Thoracic aorta (tissue), 2 donors: ENCODE measurements around the gene OTX2. TPM values are rescaled to one million over a fixed set of nuclear protein-coding genes. Genes with fewer than 3 reads are reported as not detected.

Experiments used
- ATAC-seq: fragments of 150-250 bp; one replicate; pipeline ENCODE4 v1.8.0; 2017; ENCODE audit warnings: low read depth; ENCODE audit not compliant: insufficient number of reproducible peaks, low FRiP score
- DNase-seq: peaks from one replicate; pipeline ENCODE4 v3.0.0-alpha.2; 2020; ENCODE audit warnings: low spot score
- H3K27ac ChIP-seq, 2 donors: fragments of 200-600 bp; sonication (generic); 1 replicate in 1 of 2; 2 replicates in 1 of 2; pipeline ENCODE4 v1.5.1; 2016; ENCODE audit warnings: mild to moderate bottlenecking in 2 of 2, moderate library complexity in 2 of 2
- H3K27me3 ChIP-seq: fragments of 200-600 bp; sonication (generic); replicated peaks from 2 replicates; pipeline ENCODE4 v1.6.0; 2016; ENCODE audit warnings: mild to moderate bottlenecking; ENCODE audit not compliant: insufficient read depth
- H3K36me3 ChIP-seq: fragments of 200-600 bp; sonication (generic); one replicate; pipeline ENCODE4 v1.5.1; 2016
- H3K4me1 ChIP-seq, 2 donors: fragments of 200-600 bp; sonication (generic); 1 replicate in 1 of 2; 2 replicates in 1 of 2; pipeline versions ENCODE4 v1.5.1 to v1.6.0; 2016; ENCODE audit warnings: low read depth in 2 of 2, mild to moderate bottlenecking in 1 of 2; ENCODE audit not compliant: control insufficient read depth in 1 of 2
- H3K4me3 ChIP-seq: fragments of 200-600 bp; sonication (generic); 2 replicates; pipeline ENCODE4 v1.5.1; 2016; ENCODE audit warnings: mild to moderate bottlenecking
- H3K9me3 ChIP-seq: fragments of 200-600 bp; sonication (generic); 2 replicates; pipeline ENCODE4 v1.5.1; 2016
- total RNA-seq, 2 donors: library from RNA; depleted of rRNA; stranded (reverse); fragments of >200 nt; gene quantifications; one replicate each; pipeline versions ENCODE4 v1.1.0 to v1.2.3, GENCODE V29; 2016
- TF ChIP-seq, protein P1 (sequence below): fragments of 200-600 bp; sonication (generic); IDR thresholded peaks from one replicate; pipeline ENCODE4 v1.5.1; 2019; ENCODE audit warnings: antibody characterized with exemption

Gene OTX2
- total RNA-seq, 2 donors from 2014 or later, result not detected

DNA sequence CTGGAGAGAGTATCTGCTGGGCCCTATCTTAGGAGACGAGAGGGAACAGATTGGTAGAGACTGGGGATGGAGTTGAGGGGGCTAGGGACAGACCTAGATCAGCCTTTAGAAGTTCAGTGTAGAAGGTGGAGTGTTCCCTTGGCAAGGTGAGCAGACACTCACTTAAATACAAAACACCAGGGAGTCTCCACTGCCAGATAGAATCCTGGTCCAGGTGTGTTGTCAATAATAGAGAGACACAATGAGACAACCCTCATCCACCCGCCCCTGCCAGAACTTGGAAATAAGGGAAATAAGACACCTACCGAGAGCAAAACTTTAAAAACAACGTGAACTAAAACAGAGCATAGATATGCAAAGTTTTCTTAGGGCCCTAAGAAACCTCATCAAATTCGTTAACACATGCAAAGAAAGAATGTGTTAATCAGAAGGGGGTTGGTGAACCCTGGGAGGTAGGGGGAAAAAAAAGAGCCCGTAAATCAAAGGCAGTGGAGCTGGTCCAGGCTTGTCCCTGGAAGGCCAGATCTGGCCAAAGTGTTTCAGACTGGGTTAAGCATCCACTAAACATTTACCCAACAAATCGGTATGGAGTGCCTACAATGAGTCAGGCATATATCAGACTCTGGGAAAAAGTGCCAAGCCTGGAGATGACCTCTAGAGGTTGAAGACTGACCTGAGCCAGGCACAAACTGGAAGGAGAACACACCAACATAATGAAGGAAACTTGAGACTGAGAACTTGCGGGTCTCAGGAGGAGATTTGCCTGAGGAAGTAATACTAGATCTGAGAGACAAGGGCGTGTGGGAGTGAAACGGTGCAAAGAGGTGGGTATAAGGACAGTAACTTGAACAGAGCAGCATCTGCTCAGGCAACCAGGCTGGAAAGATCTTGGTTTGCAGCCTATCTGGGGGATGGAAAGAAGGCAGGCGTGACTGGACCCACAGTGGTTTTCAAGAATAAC is 37.0 kb upstream of the OTX2 start:
- no peaks in the 10 kb centered on the region for H3K9me3 ChIP-seq
- DNase-seq, result no peak
- no peaks in the 10 kb centered on the region for H3K4me1 ChIP-seq
- no peak overlapping the region for H3K4me3 ChIP-seq
- TF ChIP-seq, protein P1, sequence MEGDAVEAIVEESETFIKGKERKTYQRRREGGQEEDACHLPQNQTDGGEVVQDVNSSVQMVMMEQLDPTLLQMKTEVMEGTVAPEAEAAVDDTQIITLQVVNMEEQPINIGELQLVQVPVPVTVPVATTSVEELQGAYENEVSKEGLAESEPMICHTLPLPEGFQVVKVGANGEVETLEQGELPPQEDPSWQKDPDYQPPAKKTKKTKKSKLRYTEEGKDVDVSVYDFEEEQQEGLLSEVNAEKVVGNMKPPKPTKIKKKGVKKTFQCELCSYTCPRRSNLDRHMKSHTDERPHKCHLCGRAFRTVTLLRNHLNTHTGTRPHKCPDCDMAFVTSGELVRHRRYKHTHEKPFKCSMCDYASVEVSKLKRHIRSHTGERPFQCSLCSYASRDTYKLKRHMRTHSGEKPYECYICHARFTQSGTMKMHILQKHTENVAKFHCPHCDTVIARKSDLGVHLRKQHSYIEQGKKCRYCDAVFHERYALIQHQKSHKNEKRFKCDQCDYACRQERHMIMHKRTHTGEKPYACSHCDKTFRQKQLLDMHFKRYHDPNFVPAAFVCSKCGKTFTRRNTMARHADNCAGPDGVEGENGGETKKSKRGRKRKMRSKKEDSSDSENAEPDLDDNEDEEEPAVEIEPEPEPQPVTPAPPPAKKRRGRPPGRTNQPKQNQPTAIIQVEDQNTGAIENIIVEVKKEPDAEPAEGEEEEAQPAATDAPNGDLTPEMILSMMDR, result no peak
- H3K27me3 ChIP-seq, result no peaks in the 10 kb centered on the region
- no peak for ATAC-seq
- no peak overlapping the region for H3K27ac ChIP-seq
- H3K36me3 ChIP-seq, result no peaks in the 10 kb centered on the region

DNA sequence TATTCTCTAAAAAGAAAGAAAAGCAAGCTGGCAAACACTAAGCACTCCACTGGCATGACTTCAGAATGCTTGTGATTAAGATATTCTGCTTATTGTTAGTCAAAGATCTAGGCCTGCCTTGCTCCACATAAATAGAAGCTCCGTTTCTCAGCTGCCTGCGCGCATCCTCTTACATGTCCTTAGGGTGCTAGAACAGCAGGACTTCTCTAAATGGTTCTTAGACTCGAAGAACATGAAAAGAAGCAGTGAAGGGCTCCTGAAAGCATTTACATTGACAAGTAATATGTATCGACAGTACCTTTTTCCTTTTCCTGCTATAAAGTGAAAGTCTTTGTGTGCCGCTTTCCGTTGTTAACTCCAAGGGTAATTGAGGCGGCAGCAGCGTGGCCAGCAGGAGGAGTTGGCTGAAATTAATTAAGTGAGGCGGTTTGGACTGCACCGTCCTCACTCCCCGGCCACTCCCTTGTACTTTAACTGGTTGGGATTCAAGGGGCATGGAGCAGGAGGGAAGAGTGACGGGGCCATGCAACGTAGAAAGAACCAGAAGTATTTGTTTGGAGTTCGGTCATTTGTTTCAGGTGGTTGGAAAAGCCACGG is 34.2 kb upstream of the OTX2 start:
- H3K4me3 ChIP-seq, result no peak overlapping the region
- H3K27ac ChIP-seq, result no peak overlapping the region
- no peaks in the 10 kb centered on the region for H3K36me3 ChIP-seq
- no peaks in the 10 kb centered on the region for H3K27me3 ChIP-seq
- DNase-seq (no peak), ATAC-seq (no peak)
- no peaks in the 10 kb centered on the region for H3K4me1 ChIP-seq
- H3K9me3 ChIP-seq, result no peaks in the 10 kb centered on the region
- TF ChIP-seq, protein P1, result no peak

DNA sequence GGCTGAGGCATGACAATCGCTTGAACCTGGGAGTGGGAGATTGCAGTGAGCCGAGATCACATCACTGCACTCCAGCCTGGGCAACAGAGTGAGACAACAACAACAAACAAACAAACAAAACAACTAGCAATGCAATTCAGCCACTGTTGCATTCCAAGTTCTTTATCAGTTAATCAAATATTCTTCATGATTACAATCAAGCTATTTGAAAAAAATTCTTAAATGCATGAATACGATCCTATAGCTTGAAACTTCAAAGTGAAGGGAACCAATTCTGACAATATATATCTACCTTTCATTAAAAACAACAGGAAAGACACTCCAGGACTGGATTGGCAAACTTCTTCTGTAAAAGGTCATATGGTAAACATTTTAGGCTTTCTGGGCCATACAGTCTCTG is 31.3 kb upstream of the OTX2 start:
- Histone ChIP-seq H3K27me3 (no peaks in the 10 kb centered on the region), H3K4me1 (no peaks in the 10 kb centered on the region), H3K27ac (no peak overlapping the region), H3K9me3 (no peaks in the 10 kb centered on the region), H3K36me3 (no peaks in the 10 kb centered on the region), H3K4me3 (no peak overlapping the region)
- DNase-seq (no peak), ATAC-seq (no peak)
- TF ChIP-seq, protein P1, result no peak

DNA sequence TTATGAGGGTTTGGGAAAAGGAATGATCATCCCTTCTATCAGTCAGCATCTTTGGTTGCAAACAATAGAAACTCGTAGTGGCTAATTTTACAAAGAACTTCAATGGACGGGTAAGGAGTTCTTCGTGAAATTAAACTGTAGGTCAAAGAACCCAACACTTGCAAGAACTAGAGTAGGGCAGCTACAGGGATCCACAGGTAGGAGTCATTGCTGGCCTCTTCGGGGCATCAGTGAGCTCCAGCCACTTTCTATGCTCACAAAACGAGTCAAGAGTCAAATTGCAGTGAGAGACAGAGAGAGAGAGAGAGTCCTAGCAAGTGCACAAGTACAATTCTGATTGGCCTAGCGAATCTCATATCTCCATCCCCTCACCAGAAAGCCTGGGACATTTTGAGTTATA is 29.9 kb upstream of the OTX2 start:
- ATAC-seq, result no peak
- H3K36me3 ChIP-seq, result no peaks in the 10 kb centered on the region

DNA sequence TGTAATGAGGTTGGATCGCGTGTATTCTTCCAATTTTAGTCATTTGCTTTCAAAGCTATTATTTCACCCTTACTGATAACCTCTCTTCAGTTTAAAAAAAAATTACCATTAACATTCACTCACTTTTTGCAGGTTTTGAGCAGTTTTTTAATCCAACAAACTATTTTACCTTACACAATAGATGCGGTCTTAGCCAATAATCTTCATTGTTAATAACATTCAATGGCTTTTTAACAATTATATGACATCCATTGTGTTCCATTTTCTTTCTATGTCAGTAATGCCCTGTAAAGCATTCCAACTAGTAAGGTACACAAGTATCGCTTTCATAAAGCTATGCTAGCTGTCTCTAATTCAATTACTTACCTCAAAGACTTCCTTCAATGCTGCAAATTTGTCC is 18.9 kb upstream of the OTX2 start:
- ATAC-seq, result no peak
- Histone ChIP-seq H3K27me3 (no peaks in the 10 kb centered on the region), H3K27ac (no peak overlapping the region), H3K4me3 (no peak overlapping the region), H3K36me3 (no peaks in the 10 kb centered on the region), H3K9me3 (no peaks in the 10 kb centered on the region), H3K4me1 (no peaks in the 10 kb centered on the region)
- no peak for DNase-seq
- TF ChIP-seq, protein P1, result no peak

More for the DNA sequence above, 29.9 kb upstream of the OTX2 start:
- DNase-seq, result no peak
- no peak overlapping the region for H3K4me3 ChIP-seq
- no peaks in the 10 kb centered on the region for H3K27me3 ChIP-seq
- H3K27ac ChIP-seq, result no peak overlapping the region
- no peaks in the 10 kb centered on the region for H3K9me3 ChIP-seq
- TF ChIP-seq, protein P1, result no peak
- H3K4me1 ChIP-seq, result no peaks in the 10 kb centered on the region
